HPDE6-E6E7 (cell line): ENCODE measurements around the gene FLNB.

Experiments used
- DNase-seq: peaks from one replicate; pipeline ENCODE4 v3.0.0; 2011; ENCODE audit warnings: missing footprints; ENCODE audit errors: extremely low spot score

FLNB gene

DNA sequence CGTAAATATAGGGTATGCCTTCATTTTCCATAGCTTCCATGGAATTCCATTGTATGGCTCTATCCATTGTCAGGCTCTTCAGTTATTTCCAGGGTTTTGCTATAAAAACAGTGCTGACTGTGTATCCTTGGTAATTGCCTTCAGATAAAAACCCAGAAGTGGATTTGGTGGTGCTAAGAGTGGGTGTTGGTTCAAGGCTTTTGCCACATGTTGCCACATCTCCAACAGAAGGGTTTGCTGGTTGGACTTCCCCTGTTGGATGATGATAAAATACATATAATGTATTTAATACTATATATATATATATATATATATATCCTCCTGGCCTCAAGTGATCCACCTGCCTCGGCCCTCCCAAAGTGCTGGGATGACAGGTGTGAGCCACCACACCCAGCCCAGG, 97.8 kb downstream of the FLNB start:
- DNase-seq = no peak

- DNase-seq = no peak
These were observed 98.4 kb downstream of the FLNB start for GRCh38 chr3:58106640-58107039.

DNA sequence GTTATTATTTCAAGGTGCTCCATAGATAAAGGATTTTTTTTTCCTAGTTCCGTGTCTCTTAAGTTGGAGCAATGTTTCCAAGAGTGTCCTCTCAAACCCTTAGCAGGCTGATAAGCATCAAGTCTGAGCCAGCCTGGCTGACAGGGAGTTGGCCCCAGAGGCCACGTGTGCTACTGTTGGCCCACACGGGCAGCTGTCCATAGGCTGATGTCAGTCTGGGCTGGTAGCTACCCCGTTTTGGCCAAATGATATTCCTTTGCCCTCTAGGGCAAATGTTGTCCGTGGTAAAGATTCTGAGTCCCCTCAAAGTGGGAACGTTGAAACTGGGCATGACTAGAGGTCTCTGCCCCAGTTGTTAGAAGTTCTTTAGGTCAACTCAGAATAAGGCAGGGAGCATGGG, 99.4 kb downstream of the FLNB start:
- DNase-seq = no peak

DNA sequence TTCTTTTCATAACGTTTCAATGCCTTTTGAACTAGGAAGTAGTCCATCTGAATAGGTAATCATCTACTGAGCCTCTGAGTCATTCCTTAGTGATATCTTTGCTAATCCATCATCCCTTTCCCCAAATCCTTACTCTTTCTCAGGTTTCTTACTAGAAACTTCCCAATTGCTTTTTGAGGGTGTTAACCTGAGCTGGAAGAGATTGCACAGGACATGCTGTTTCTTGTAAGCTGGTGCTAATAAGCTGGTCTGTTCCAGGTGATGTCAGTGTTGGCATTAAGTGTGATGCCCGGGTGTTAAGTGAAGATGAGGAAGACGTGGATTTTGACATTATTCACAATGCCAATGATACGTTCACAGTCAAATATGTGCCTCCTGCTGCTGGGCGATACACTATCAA, 101.5 kb downstream of the FLNB start:
- no peak for DNase-seq

GRCh38 chr3:58111513-58112184, 103.4 kb downstream of the FLNB start:
- DNase-seq = peak; percentile 39

GRCh38 chr3:58112185-58112535, 103.9 kb downstream of the FLNB start:
- no peak for DNase-seq

DNA sequence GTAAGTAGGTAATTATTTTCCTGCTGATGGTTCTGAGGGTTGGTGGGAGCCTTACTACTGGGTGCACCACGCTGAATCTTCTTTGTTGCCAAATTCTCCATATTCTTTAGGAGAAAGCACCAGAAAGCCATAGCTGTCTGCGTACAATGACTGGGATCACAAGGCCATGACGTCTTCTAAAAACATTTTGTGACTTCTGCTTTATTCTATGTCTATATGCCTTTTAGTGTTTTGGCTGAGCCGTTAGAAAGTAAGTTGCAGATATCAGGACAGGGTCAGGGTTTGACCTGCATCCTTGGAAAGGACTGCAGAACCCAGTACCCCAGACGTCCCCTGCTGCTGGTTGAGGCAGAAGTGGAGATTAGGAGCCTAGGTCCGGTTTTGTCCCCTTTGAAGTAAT, 107.0 kb downstream of the FLNB start:
- DNase-seq = no peak

GRCh38 chr3:58116161-58116955, 108.1 kb downstream of the FLNB start:
- DNase-seq = no peak

- no peak for DNase-seq
These were observed 108.8 kb downstream of the FLNB start for GRCh38 chr3:58116985-58117384.

DNA sequence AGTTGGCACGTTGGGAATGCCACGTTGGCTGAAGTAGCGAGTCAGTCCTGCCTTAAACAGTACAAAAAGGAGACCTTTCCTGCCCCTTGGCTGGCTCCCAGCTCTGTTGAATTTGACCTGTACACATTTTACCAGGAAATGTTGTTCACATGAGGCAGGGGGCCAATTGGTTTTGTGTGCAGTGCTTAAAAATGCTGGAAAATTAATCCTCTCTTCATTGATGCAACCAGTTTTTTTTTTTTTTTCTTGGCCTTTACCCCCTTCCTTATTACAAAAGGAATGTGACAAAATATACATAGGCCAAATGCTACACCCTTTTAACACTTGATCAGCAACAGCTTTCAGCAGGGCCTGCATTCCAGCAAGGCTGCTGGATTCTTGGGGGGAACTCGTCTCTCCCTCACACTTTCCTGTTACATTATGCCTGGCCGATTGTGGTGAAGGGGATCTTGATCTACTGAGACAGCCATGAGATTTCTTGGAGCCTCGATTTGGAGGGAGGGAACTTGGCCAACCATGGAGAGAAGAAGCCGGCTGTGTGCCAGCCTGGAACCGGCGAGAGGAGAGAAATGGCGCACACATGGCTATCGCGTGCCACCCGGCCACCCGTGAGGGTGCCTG, 109.4 kb downstream of the FLNB start:
- DNase-seq = no peak

DNA sequence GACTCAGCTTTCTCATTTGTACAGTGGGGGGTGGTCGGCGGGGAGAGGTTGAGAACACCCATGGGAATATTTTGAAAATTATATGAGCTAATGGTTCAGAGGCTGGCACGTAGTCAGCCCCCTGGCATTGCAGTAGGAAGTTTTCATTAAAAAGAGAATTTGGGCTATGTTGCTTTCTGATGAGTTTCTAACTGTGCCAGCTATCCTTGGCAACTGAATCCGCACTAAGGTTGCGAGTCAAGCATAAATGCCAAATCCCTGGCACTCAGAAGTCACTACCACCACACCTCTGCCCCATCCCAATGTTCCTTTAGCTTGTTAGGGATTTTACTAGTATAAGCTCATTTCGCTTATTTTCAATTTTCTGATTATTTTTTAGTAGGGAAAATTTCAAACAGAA, 111.0 kb downstream of the FLNB start:
- DNase-seq = no peak

- DNase-seq = no peak
These were observed 112.0 kb downstream of the FLNB start for GRCh38 chr3:58120075-58120812.

- DNase-seq = no peak
These were observed 113.0 kb downstream of the FLNB start for GRCh38 chr3:58121183-58121582.

DNA sequence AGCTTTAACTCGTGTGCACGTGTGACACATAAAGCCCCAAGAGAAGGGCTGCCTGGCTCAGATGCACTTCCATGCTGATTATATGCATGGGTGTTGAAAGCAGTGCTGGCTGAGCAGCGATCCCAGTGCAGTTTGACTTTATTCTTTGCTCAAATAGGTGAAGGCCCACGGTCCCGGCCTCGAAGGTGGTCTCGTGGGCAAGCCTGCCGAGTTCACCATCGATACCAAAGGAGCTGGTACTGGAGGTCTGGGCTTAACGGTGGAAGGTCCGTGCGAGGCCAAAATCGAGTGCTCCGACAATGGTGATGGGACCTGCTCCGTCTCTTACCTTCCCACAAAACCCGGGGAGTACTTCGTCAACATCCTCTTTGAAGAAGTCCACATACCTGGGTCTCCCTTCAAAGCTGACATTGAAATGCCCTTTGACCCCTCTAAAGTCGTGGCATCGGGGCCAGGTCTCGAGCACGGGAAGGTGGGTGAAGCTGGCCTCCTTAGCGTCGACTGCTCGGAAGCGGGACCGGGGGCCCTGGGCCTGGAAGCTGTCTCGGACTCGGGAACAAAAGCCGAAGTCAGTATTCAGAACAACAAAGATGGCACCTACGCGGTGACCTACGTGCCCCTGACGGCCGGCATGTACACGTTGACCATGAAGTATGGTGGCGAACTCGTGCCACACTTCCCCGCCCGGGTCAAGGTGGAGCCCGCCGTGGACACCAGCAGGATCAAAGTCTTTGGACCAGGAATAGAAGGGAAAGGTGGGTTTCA, 114.9 kb downstream of the FLNB start:
- no peak for DNase-seq

GRCh38 chr3:58124387-58124786, 116.2 kb downstream of the FLNB start:
- DNase-seq = no peak

DNA sequence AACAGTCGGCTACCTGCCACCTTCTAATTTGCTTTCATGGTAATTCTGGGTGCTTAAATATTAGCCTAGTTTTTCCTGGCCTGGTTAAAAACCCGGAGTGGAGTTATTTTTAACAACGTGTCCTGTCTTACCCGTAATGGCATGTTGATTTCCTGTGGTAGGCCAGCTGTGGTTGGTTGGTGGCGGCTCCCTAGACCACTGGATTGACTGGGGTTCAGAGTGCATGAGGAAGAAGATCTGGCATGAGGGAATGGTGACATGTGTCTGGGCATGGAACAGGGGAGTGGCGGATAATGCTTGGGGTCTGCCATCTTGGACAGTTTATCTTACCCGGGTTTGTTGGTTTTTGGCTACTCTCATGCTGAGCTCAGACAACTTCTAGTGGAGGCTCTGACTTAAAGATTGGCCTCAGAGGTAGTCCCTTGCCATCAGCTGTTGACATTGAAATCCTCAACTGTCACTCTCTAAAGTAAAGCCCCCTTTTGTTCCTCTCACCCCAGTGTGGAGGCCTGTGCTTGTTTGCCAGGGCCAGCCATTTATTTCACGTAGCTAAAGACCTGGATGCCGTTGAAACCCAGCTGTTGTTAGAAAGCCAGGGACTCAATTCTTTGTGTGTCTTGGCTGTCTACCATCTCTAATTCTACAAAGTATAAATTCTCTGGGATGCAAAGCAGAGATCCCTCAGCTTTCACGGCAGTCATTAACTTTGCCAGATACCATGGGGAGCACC, 121.0 kb downstream of the FLNB start:
- no peak for DNase-seq

DNA sequence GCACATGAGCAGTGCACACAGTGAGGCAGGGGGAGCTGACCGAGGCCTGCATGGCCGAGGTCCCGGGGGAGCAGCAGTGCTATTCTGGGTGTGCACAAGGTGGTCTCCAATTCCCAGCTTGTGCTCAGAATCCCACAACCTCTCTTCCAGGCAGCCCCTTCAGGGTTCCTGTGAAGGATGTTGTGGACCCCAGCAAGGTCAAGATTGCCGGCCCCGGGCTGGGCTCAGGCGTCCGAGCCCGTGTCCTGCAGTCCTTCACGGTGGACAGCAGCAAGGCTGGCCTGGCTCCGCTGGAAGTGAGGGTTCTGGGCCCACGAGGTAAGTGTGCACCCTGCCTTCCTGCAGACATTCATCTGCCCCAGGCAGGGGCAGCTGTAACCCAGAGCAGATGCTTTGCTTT, 122.4 kb downstream of the FLNB start:
- DNase-seq = no peak

GRCh38 chr3:58131101-58131825, 123.0 kb downstream of the FLNB start:
- no peak for DNase-seq

- no peak for DNase-seq
These were observed 124.6 kb downstream of the FLNB start for GRCh38 chr3:58132850-58133249.

GRCh38 chr3:58134468-58134867, 126.2 kb downstream of the FLNB start:
- no peak for DNase-seq
